Activated CD8-positive, alpha-beta memory T cell treated with anti-CD3 and anti-CD28 coated beads, Interleukin-2, amount 10 ng/mL, durations not matched to agents 7 days and 5 days (primary cell): ENCODE results near the gene NFASC. TPM values are rescaled to one million over a fixed set of nuclear protein-coding genes. Genes with fewer than 3 reads are reported as not detected.
A peak's percentile ranks its signal among the peaks of the same experiment; 100 is the strongest.

Experiments used
- ATAC-seq: fragments of 150-1000 bp; cut with Tn5 transposase; one replicate; pipeline ENCODE4 v1.10.0; 2021; ENCODE audit warnings: moderate library complexity
- CTCF ChIA-PET: fragments of 350-600 bp; sonication (Branson Sonifier 250); formaldehyde crosslinking; loops from one replicate; lab custom pipeline; 2021; ENCODE audit warnings: antibody characterized with exemption; lab: Charles Lee
- DNase-seq: peaks from one replicate; pipeline ENCODE4 v3.0.0-alpha.2; 2020
- H3K27ac Mint-ChIP-seq: one replicate; pipeline ENCODE4 v1.8.0; 2021; ENCODE audit warnings: mild to moderate bottlenecking, mixed read lengths
- H3K27me3 Mint-ChIP-seq: one replicate; pipeline ENCODE4 v1.8.0; 2021; ENCODE audit warnings: mixed read lengths
- H3K36me3 Mint-ChIP-seq: one replicate; pipeline ENCODE4 v1.8.0; 2021; ENCODE audit warnings: mild to moderate bottlenecking, mixed read lengths
- H3K4me1 Mint-ChIP-seq: one replicate; pipeline ENCODE4 v1.8.0; 2021; ENCODE audit warnings: mixed read lengths
- H3K4me3 Mint-ChIP-seq: one replicate; pipeline ENCODE4 v1.8.0; 2021; ENCODE audit warnings: mild to moderate bottlenecking, moderate library complexity, mixed read lengths
- H3K9me3 Mint-ChIP-seq: one replicate; pipeline ENCODE4 v1.8.0; 2022; ENCODE audit warnings: low read depth, mixed read lengths
- total RNA-seq, 2 experiments: library from RNA; stranded (reverse); gene quantifications; one replicate each; pipeline ENCODE4 v1.2.3, GENCODE V29; 2021

The NFASC gene
- total RNA-seq, 2 experiments from 2014 or later, result 0.14 to 0.23 TPM

DNA sequence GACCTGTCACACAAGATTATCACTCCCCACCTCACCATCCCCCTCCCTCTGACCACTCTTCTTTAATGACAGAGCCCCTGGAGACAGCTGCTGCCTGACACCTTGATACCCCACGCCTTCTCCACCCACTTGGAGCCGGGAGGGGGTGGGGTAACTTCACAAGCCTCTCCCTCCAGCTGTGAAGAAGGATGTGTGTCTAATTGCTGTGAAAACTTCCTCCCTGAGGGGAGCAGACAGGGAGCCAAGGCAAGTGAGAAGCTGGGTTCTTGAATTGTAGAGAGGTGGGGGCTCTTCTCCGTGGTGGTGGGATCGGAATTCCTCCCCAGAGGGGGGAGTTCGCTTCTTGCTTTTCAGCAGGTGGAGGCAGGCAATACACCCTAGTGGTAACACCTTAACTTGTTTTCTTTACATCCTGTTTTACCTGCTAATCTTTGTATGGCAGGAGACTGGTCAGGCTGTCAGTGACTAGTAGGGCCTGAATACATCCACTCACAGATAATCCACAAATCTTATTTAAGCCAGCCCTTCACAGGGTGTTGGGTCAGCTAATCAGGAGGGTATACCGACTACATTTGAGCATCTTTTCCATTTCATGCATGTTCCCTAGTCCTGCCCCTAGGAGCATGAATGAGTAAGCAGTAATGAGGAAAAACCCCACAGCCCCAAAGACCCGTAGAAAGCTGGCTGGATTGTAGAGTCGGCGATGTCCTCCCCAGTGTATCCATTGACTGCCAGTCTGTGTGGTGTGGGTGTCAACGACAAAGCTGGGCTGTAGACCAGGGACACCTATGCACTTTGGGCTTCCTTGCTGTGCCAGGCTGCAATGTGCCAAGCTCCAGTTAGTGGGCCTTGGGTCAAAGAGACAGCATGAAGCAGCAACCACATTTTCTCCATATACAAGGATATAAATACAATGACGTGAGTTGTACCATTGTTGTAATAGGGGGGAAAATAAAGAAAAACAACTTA, 57.3 kb downstream of the NFASC start:
- no peaks in the 10 kb centered on the region for H3K9me3 Mint-ChIP-seq
- no peak for DNase-seq
- ATAC-seq, result no peak
- H3K27ac Mint-ChIP-seq, result no peak overlapping the region
- H3K4me3 Mint-ChIP-seq, result no peak overlapping the region
- H3K36me3 Mint-ChIP-seq, result no peaks in the 10 kb centered on the region
- no peaks in the 10 kb centered on the region for H3K4me1 Mint-ChIP-seq
- peaks cover 22% of the 10 kb centered on the region for H3K27me3 Mint-ChIP-seq
- CTCF ChIA-PET, result no interaction called here

DNA sequence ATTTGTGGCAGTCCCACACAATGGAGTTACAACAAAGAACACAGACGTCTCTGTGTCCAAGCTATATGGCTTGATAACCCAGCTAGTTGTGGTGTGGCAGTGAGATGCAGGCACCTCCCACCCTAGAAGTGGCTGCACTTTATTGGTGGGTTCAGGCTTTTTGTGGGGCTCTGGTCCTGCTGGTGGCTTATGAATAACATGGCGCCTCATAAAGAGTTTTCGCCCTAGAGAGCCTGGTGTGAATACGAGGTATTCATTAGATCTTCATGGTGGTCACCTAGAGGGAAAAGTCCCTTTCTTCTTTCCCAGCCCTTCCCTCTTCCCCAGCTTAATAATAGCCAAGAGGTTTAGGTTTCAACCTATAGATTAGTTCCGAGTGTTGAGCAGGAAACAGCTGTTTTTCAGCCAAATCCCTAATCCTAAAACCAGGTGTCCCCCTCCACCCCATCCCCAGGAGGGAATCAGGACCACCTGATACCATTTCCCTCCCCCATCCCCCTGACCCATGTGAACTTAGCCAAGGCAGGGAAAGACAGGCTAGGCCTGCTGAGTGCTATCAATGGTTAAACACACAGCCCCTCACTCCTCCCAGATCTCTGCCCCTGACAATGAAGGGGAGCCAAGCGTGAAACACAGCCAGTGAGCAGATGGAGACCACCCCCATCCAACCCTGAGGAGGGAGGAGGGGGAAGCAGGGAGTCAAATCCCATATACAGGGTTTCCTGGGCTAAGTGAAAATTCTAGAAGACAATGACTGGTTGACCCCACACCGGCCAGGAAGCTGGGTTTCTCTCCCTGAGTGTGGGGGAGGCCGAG, 58.2 kb downstream of the NFASC start:
- Mint-ChIP-seq H3K4me1 (no peaks in the 10 kb centered on the region), H3K27ac (no peak overlapping the region), H3K9me3 (no peaks in the 10 kb centered on the region), H3K4me3 (no peak overlapping the region), H3K36me3 (no peaks in the 10 kb centered on the region), H3K27me3 (peaks cover 18% of the 10 kb centered on the region)
- CTCF ChIA-PET, result interaction anchor here (0.6 to 2.8 kb wide), 3 partner anchors 13 to 912 kb away, joined by 3 to 10 read pairs (median 3); no protein-coding TSS in a partner anchor
- ATAC-seq (no peak), DNase-seq (no peak)

DNA sequence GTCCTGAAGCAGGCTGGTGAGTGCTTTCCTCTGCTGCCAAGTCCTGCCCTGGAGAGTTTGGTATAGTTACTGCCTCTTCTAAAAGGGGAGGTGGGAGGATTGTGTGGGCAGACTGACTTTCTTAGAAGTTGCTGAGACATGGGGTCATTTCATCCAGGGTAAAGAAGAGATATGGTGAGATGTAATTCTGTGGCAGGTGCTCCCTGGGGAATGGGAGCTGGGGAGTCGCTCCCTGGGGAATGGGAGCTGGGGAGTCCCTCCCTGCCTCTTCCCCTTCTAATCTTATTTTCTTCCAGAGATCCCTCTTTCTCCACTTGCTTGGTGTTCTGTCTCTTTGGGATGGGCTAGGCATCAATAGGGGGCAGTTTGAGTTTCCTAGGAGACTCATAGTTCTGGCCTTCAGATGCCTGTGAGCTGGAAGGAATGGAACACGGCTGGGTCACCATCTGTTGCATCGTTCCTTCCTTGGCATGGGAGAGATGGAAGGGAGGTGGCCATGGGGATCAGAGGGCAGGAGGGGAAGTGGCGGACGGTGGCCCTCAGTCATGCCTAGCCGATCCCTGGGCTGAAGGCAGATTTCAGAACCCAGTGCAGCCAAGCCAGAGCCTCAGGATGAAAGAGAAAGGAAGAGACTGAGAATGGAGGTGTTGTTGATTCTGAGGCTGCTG, 59.0 kb downstream of the NFASC start:
- no peaks in the 10 kb centered on the region for H3K9me3 Mint-ChIP-seq
- DNase-seq (peak; percentile 12), ATAC-seq (no peak)
- no peak overlapping the region for H3K27ac Mint-ChIP-seq
- H3K4me1 Mint-ChIP-seq, result no peaks in the 10 kb centered on the region
- H3K27me3 Mint-ChIP-seq, result peaks cover 12% of the 10 kb centered on the region
- no peak overlapping the region for H3K4me3 Mint-ChIP-seq
- CTCF ChIA-PET, result interaction anchor here (0.6 to 2.8 kb wide), 4 partner anchors 12 to 913 kb away, joined by 3 to 10 read pairs (median 3); no protein-coding TSS in a partner anchor
- H3K36me3 Mint-ChIP-seq, result no peaks in the 10 kb centered on the region

DNA sequence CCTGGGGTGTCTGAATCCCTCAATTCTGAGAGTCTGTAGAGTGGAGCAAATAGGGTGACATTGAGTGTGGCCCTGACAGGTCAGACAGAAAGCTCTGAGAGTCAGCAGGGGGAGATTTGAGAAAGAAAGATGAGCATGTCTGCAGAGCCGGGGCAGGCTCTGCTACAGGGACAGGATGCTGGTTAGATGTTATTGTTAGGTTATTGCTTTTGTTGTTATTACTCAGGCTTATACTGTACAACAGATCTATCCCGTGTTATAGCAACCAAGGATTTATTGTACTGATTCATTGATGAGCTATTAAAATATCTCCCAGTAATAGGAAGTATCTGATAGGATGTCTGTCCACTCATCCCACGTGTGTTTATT, 59.5 kb downstream of the NFASC start:
- no peak for ATAC-seq
- Mint-ChIP-seq H3K27ac (no peak overlapping the region), H3K36me3 (no peaks in the 10 kb centered on the region), H3K4me1 (no peaks in the 10 kb centered on the region), H3K9me3 (no peaks in the 10 kb centered on the region), H3K27me3 (peaks cover 10% of the 10 kb centered on the region), H3K4me3 (no peak overlapping the region)
- CTCF ChIA-PET, result interaction anchor here (1.1 to 2.8 kb wide), 2 partner anchors 11 to 123 kb away, joined by 3 to 10 read pairs; no protein-coding TSS in a partner anchor
- peak; percentile 16 for DNase-seq

DNA sequence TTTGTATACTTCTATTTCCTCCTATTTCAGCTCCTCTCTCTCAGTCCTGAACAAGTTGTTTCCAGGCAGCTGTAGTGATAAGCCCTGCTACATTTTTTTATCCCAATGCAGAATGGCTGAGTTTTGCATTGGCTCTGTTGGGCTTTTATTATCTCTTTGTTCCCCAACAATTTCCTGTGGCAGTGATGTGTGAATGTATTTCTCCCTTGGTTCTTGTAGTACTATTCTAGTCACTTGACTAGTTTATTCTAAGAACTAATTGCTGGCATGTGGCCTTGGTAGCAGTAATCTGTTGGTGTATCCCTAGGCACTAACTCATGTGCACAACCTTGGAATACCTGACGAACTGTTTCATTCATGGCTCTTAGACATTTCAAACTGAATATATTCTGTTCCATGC, 60.7 kb downstream of the NFASC start:
- no peaks in the 10 kb centered on the region for H3K4me1 Mint-ChIP-seq
- no peak overlapping the region for H3K4me3 Mint-ChIP-seq
- peaks cover 6% of the 10 kb centered on the region for H3K27me3 Mint-ChIP-seq
- no peak overlapping the region for H3K27ac Mint-ChIP-seq
- CTCF ChIA-PET, result interaction anchor here (2.8 kb wide), 1 partner anchor 10 kb away, joined by 10 read pairs; no protein-coding TSS in a partner anchor
- H3K9me3 Mint-ChIP-seq, result no peaks in the 10 kb centered on the region
- ATAC-seq, result no peak
- DNase-seq, result no peak
- H3K36me3 Mint-ChIP-seq, result no peaks in the 10 kb centered on the region

DNA sequence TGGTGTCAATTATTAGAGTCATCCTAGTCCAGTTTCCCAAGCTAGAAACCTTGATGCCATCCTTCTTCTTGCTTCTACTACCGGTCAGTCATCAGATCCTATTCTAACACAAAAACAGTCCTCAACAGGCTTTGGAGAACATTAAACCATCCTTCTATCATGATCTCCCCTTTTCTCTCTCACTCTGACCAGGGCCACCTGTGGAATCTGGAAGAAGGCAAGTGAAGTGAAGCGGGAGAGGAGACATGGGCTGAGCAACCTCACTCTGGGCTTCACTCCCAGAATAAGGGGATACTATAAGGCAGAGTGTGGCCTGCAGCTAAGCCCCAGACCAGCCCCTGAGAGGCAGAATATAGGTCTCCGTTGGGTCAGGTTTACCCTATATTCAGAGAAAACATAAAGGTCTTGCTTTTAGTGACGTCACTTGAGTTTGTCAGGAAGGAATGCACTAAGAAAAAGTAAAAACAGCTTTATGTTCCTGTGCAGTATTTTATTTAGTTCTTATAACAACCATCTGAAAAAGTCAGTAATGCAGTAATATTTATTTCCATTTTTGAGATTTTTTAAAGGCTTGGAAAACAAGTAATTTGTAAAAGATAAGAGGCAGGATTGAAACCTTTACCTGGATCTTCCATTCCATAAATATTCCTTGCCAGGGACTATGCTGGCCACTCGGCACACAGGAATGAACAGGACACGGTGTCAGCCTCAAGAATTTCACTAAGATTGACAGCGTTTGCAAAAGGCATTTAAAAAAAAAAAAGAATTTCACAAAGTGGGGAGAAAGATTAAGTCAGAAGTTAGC, 61.3 kb downstream of the NFASC start:
- no peak overlapping the region for H3K4me3 Mint-ChIP-seq
- no peak for ATAC-seq
- no peaks in the 10 kb centered on the region for H3K9me3 Mint-ChIP-seq
- no peak overlapping the region for H3K27ac Mint-ChIP-seq
- CTCF ChIA-PET, result interaction anchor here (2.8 kb wide), 1 partner anchor 10 kb away, joined by 10 read pairs; no protein-coding TSS in a partner anchor
- DNase-seq, result no peak
- H3K4me1 Mint-ChIP-seq, result no peaks in the 10 kb centered on the region
- H3K27me3 Mint-ChIP-seq, result peaks cover 9% of the 10 kb centered on the region
- no peaks in the 10 kb centered on the region for H3K36me3 Mint-ChIP-seq

DNA sequence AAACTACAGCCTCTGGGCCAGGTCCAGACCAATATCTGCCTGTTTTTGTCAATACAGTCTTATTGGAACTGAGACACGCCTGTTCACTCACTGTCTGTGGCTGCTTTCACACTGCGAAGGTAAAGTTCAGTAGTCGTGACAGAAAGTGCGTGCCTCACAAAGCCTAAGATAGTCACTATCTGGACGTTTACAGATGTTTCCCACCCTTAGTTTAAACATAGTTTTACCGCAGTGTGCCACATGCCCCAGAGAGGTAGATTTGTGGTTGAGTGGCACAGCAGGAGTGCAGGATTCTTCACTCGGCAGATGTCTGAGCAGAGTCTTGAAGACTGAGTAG, 61.9 kb downstream of the NFASC start:
- Mint-ChIP-seq H3K27me3 (peaks cover 11% of the 10 kb centered on the region), H3K27ac (no peak overlapping the region), H3K4me3 (no peak overlapping the region), H3K4me1 (no peaks in the 10 kb centered on the region), H3K9me3 (no peaks in the 10 kb centered on the region), H3K36me3 (no peaks in the 10 kb centered on the region)
- CTCF ChIA-PET, result no interaction called here
- ATAC-seq (no peak), DNase-seq (no peak)

DNA sequence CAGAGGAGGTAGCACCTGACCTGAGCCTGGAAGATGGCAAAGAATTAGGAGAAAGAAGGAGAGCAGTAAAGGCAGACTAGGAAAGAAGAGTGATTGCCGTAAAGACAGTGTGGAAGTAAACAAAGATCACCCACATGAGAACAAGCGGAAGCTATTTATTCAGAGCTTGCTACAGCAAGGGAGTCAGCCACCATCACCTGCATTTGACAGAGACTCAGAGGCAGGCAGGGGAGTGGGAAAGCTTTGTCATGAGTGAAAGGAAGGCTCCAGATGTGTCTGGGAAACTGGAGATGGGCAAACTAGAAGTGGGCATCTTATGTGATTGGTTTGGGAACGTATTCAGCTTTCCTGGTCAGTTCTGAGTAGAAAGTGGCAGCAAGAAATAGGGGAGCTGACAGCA, 64.5 kb downstream of the NFASC start:
- Mint-ChIP-seq H3K36me3 (no peaks in the 10 kb centered on the region), H3K27ac (no peak overlapping the region), H3K4me1 (no peaks in the 10 kb centered on the region), H3K9me3 (no peaks in the 10 kb centered on the region), H3K4me3 (no peak overlapping the region), H3K27me3 (peaks cover 10% of the 10 kb centered on the region)
- no peak for DNase-seq
- ATAC-seq, result no peak
- CTCF ChIA-PET, result no interaction called here

DNA sequence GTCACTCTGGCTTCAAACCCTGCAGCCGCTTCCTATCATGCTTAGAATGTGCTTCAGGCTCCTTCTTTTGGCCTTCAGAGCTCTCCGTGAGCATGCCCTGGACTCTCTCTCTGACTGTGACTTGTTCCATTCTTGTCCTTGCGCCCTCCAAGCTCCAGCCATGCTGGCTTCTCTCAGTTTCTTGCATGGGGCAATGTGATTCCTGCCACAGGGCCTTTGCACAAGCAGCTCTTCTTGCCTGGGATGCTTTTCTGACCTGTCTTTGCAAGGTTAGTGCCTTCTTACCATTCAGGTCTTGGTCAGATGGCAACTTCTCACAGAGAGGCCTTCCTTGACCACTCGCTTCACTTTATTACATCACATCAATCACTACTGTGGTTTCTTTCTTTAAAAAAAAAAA, 66.1 kb downstream of the NFASC start:
- H3K27ac Mint-ChIP-seq, result no peak overlapping the region
- ATAC-seq, result no peak
- H3K4me1 Mint-ChIP-seq, result no peaks in the 10 kb centered on the region
- no peaks in the 10 kb centered on the region for H3K36me3 Mint-ChIP-seq
- peaks cover 10% of the 10 kb centered on the region for H3K27me3 Mint-ChIP-seq
- no peak overlapping the region for H3K4me3 Mint-ChIP-seq
- no peak for DNase-seq
- CTCF ChIA-PET, result no interaction called here
- no peaks in the 10 kb centered on the region for H3K9me3 Mint-ChIP-seq

DNA sequence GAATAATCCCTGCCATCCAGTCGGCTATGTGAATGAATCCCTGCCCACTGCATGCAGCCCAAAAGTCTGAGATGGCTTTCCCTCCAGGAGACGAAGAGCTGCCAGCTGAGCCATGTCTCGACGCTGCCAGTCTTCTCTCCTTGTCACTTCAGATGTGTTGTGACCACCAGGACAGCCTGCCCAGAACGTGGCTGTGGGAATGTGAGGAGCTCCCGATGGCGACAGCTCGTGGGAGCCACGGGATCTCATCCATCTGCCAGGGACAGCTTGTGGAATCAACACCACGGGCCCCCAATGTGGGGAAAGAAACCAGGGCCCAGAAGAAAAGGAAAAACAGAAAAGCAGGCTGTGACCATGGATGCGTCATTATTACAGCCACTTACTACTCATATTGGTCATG, 67.2 kb downstream of the NFASC start:
- CTCF ChIA-PET, result no interaction called here
- ATAC-seq, result no peak

DNA sequence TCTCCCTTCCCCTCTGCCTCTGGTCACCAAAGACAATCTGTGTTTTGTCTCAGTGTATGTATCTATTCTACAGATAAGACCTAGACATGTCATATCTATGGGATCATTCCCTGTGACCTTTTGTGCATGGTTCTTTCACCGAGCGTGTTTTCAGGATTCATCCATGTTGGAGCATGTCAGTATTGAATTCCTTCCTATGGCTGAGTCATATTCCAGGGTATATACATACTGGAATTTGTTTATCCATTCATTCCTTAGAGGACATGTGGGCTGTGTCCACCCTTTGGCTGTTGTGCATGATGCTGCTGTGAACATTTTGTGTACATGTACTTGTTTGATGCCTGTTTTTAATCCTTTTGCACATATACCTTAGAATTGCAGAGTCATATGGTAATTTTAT, 69.9 kb downstream of the NFASC start:
- no peaks in the 10 kb centered on the region for H3K36me3 Mint-ChIP-seq
- no peak for ATAC-seq
- H3K27me3 Mint-ChIP-seq, result peaks cover 17% of the 10 kb centered on the region
- no peaks in the 10 kb centered on the region for H3K9me3 Mint-ChIP-seq
- CTCF ChIA-PET, result interaction anchor here (1.0 to 2.3 kb wide), 4 partner anchors 10 to 259 kb away, joined by 3 to 11 read pairs (median 6); no protein-coding TSS in a partner anchor
- no peak overlapping the region for H3K4me3 Mint-ChIP-seq
- no peak overlapping the region for H3K27ac Mint-ChIP-seq
- H3K4me1 Mint-ChIP-seq, result no peaks in the 10 kb centered on the region
- no peak for DNase-seq

More for the DNA sequence above, 67.2 kb downstream of the NFASC start:
- H3K4me3 Mint-ChIP-seq, result no peak overlapping the region
- no peaks in the 10 kb centered on the region for H3K4me1 Mint-ChIP-seq
- peaks cover 10% of the 10 kb centered on the region for H3K27me3 Mint-ChIP-seq
- no peaks in the 10 kb centered on the region for H3K36me3 Mint-ChIP-seq
- no peak overlapping the region for H3K27ac Mint-ChIP-seq
- DNase-seq, result no peak
- H3K9me3 Mint-ChIP-seq, result no peaks in the 10 kb centered on the region
